ENCODE measurements around the gene CALCA. TPM values are rescaled to one million over a fixed set of nuclear protein-coding genes. Genes with fewer than 3 reads are reported as not detected.
"Not testable (repeated sequence)": the region's sequence is repeated elsewhere in the genome, so short reads cannot be mapped to it uniquely, and the experiment has no call there.

The CALCA gene
- total RNA-seq, 2 donors from 2014 or later = not detected

GRCh38 chr11:15006139-15006759, 34.1 kb upstream of the CALCA start:
- Histone ChIP-seq H3K9me3 (no peaks in the 10 kb centered on the region), H3K36me3 (replicated peaks in 1 of 2; ENCODE audit: insufficient read depth in 1 of 2, low read depth in 2 of 2) (no peaks in the 10 kb centered on the region), H3K27me3 (no peaks in the 10 kb centered on the region), H3K27ac (no peak overlapping the region), H3K4me3 (no peak overlapping the region), H3K4me1 (no peaks in the 10 kb centered on the region)
- WGBS, 2 donors = 67 to 83% methylated on average over 5 of the region's 5 CpGs
- no peak for TF ChIP-seq POLR2A (IDR thresholded peaks at IDR 0.05)
- peak in 5 of 7 experiments; percentile 5 to 20 (median 9) for TF ChIP-seq CTCF (IDR thresholded peaks at IDR 0.05)
- DNase-seq = no peak
- ATAC-seq = no peak
- intact Hi-C loops (cut with DNase I) = no loop called here

- H3K27ac ChIP-seq; H3K4me3 ChIP-seq; H3K4me1 ChIP-seq; H3K9me3 ChIP-seq; H3K27me3 ChIP-seq; DNase-seq; intact Hi-C loops (cut with DNase I); H3K36me3 ChIP-seq (replicated peaks in 1 of 2; ENCODE audit: insufficient read depth in 1 of 2, low read depth in 2 of 2); ATAC-seq: not testable (repeated sequence)
- WGBS, 2 donors = 83 to 86% methylated on average over 3 of the region's 3 CpGs
Observed at GRCh38 chr11:14988133-14988532, 16.0 kb upstream of the CALCA start.

- no peak for ATAC-seq
- 57 to 78% methylated on average over 1 of the region's 1 CpG for WGBS, 2 donors
- no peaks in the 10 kb centered on the region for H3K36me3 ChIP-seq (replicated peaks in 1 of 2; ENCODE audit: insufficient read depth in 1 of 2, low read depth in 2 of 2)
- no peaks in the 10 kb centered on the region for H3K27me3 ChIP-seq
- no peak for DNase-seq
- intact Hi-C loops (cut with DNase I) = no loop called here
- TF ChIP-seq POLR2A (IDR thresholded peaks at IDR 0.05) (no peak), CTCF (IDR thresholded peaks at IDR 0.05) (no peak)
- H3K4me3 ChIP-seq = no peak overlapping the region
- no peaks in the 10 kb centered on the region for H3K9me3 ChIP-seq
- H3K27ac ChIP-seq = no peak overlapping the region
- no peaks in the 10 kb centered on the region for H3K4me1 ChIP-seq
Observed at GRCh38 chr11:14981507-14981906, 9.4 kb upstream of the CALCA start.

GRCh38 chr11:14980854-14981253, 8.7 kb upstream of the CALCA start:
- Histone ChIP-seq H3K9me3 (no peaks in the 10 kb centered on the region), H3K4me3 (no peak overlapping the region), H3K27ac (no peak overlapping the region), H3K27me3 (no peaks in the 10 kb centered on the region), H3K36me3 (replicated peaks in 1 of 2; ENCODE audit: insufficient read depth in 1 of 2, low read depth in 2 of 2) (no peaks in the 10 kb centered on the region), H3K4me1 (peaks cover 5% of the 10 kb centered on the region)
- DNase-seq = no peak
- 82 to 89% methylated on average over 3 of the region's 3 CpGs for WGBS, 2 donors
- intact Hi-C loops (cut with DNase I) = no loop called here
- TF ChIP-seq CTCF (IDR thresholded peaks at IDR 0.05) = no peak
- no peak for TF ChIP-seq POLR2A (IDR thresholded peaks at IDR 0.05)
- no peak for ATAC-seq

GRCh38 chr11:14977101-14977880, 5.1 kb upstream of the CALCA start:
- TF ChIP-seq POLR2A (IDR thresholded peaks at IDR 0.05) = no peak
- no peak for TF ChIP-seq CTCF (IDR thresholded peaks at IDR 0.05)
- no peak for ATAC-seq
- Histone ChIP-seq H3K4me3 (no peak overlapping the region), H3K9me3 (no peaks in the 10 kb centered on the region), H3K27ac (no peak overlapping the region), H3K4me1 (peaks cover 33% of the 10 kb centered on the region), H3K27me3 (no peaks in the 10 kb centered on the region), H3K36me3 (replicated peaks in 1 of 2; ENCODE audit: insufficient read depth in 1 of 2, low read depth in 2 of 2) (no peaks in the 10 kb centered on the region)
- intact Hi-C loops (cut with DNase I) = loop anchor here (10.0 kb wide), 1 partner anchor 98 kb away; the partner anchor contains the start of gene CALCB
- no peak for DNase-seq
- 88 to 96% methylated on average over 1 of the region's 1 CpG for WGBS, 2 donors

All from body of pancreas (tissue), 4 donors.